Left ventricle myocardium superior (tissue), 1 donor: ENCODE results near the gene CPZ. TPM values are rescaled to one million over a fixed set of nuclear protein-coding genes. Genes with fewer than 3 reads are reported as not detected.
"Not testable (repeated sequence)": the region's sequence is repeated elsewhere in the genome, so short reads cannot be mapped to it uniquely, and the experiment has no call there.

Source experiments
- ATAC-seq: fragments of 200-7000 bp; cut with Tn5 transposase; one replicate; pipeline ENCODE4 v1.9.1; 2020; ENCODE audit warnings: mild to moderate bottlenecking, moderate library complexity
- DNase-seq: peaks from one replicate; pipeline ENCODE4 v3.0.0-alpha.2; 2020
- intact Hi-C: fragments of 100-400 bp; cut with micrococcal nuclease; formaldehyde crosslinking; loops from one replicate; pipeline ENCODE4 v1.11.0; 2022
- total RNA-seq: library from RNA; stranded (reverse); fragmentation: NEBNext Ultra II Directional; extraction: Animal tissue kit (Norgen Biotek cat#: 25700); gene quantifications from one replicate; pipeline ENCODE4 v1.2.1, GENCODE V29; 2021
- donor health status: DM: no; HTN: yes; CAD: no; lungs with severe emphysema.

CPZ gene
- total RNA-seq, 1 donor from 2014 or later, result 1.2 TPM

DNA sequence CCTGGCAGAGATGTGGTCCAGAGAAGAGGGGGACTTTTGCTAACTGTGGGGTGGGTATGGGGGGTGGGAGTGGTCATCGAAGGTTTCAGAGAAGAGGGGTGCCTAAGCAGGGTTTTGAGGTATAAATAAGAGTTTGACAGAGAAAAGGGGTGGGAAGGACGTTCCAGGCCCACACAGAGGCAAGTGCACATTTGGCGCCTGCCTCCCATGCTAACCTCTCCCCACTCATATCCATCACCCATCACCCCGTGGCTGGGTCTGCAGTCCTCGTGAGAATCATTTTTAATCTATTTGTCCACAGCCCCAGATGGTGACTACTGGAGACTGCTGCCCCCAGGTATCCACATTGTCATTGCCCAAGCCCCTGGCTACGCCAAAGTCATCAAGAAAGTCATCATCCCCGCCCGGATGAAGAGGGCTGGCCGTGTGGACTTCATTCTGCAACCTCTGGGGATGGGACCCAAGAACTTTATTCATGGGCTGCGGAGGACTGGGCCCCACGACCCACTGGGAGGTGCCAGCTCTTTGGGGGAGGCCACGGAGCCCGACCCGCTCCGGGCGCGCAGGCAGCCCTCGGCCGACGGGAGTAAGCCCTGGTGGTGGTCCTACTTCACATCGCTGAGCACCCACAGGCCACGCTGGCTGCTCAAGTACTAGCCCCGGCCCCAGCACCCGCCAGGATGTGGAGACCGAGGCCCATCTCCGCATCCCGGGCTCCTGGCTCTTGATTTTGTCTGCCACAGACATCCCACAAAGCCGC, 26.6 kb downstream of the CPZ start:
- DNase-seq (peak; percentile 18), ATAC-seq (no peak)
- intact Hi-C loops, result no loop called here

DNA sequence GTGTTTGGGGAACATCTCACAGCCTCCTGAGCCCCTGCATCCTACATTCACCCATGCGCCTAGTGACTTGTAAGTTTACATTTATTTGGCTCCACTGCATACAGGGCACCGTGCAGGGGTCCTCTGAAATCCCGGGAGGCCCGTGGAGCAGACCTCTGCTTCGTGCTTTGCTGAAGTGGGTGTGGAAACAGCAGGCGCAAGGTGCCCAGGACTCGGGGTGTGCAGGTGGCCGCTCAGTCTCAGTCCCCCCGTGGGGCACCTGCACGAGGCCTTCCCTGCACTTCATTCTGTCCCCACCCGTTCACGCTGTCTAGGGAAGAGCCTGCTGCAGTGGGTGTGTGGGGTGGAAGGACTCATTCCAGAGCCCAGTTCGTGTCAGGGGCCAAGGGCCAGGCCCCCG, 28.6 kb downstream of the CPZ start:
- intact Hi-C loops, ATAC-seq, DNase-seq: not testable (repeated sequence)

DNA sequence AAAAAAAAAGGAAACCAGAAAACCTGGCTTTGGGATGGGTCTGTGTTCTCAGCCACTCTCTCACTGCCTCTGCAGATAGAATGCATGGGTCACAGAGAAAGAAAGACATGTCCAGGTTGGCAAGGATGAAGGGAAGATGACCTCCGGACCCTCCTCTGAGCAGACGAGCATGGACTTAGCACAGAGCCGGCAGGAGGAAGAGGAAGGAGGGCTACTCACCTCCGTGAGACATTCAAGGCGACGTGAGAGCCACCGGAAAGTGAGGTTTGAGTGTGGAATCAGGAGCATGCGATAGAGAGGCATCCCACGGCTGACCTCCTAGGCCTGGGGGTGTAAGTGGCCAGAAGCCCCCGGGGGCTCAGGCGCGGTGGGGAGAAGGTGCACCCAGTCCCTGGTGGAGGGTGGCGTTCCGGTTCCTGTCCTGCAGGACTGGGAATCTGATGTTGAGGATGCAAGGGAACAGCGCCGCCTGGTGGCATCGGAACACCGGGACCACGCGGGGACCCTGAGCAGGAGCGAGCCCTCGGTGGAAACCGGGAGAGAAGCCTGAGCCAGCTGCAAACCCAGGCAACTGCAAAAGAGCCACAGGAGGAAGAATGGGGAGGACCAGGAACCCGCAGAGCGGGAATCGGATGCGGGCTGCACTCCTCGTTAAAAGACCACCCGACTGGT, 32.2 kb downstream of the CPZ start:
- DNase-seq, intact Hi-C loops: not testable (repeated sequence)
- peak; percentile 53 for ATAC-seq

DNA sequence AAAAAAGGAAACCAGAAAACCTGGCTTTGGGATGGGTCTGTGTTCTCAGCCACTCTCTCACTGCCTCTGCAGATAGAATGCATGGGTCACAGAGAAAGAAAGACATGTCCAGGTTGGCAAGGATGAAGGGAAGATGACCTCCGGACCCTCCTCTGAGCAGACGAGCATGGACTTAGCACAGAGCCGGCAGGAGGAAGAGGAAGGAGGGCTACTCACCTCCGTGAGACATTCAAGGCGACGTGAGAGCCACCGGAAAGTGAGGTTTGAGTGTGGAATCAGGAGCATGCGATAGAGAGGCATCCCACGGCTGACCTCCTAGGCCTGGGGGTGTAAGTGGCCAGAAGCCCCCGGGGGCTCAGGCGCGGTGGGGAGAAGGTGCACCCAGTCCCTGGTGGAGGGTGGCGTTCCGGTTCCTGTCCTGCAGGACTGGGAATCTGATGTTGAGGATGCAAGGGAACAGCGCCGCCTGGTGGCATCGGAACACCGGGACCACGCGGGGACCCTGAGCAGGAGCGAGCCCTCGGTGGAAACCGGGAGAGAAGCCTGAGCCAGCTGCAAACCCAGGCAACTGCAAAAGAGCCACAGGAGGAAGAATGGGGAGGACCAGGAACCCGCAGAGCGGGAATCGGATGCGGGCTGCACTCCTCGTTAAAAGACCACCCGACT, 37.8 kb downstream of the CPZ start:
- intact Hi-C loops, DNase-seq: not testable (repeated sequence)
- ATAC-seq, result peak; percentile 57

DNA sequence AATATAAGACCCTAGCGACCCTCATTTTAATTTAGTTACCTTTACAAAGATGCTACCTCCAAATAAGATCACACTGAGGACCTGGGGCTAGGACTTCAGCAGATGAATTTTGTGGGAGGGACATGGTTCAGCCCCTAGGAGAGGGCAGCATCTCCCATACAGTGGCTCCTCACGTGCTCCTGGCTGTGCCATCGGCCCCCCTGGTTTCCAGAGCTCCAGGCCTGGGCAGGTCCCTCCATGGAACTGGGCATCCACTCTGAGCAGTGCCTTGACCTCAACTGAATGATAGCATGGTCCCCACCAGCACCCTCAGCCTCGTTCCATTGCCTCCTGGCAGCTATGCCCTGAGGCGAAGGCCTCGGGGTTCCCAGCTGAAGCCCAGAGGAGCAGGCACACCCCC, 39.3 kb downstream of the CPZ start:
- DNase-seq, result peak; percentile 28
- intact Hi-C loops, ATAC-seq: not testable (repeated sequence)

DNA sequence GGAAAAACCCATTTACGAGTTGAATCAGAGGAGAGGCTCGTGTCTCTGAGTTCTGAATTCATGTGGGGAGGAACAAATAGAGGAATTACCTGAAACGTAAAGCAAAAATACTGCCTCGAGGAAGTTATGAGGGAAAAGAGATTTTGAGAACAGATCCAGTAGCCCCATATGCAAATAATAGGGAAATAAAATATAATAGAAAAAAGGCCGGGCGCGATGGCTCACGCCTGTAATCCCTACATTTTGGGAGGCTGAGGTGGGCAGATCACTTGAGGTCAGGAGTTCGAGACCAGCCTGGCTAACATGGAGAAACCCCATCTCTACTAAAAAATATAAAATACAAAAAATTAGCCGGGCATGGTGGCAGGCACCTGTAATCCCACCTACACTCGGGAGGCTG, 42.2 kb downstream of the CPZ start:
- DNase-seq, result peak; percentile 18

DNA sequence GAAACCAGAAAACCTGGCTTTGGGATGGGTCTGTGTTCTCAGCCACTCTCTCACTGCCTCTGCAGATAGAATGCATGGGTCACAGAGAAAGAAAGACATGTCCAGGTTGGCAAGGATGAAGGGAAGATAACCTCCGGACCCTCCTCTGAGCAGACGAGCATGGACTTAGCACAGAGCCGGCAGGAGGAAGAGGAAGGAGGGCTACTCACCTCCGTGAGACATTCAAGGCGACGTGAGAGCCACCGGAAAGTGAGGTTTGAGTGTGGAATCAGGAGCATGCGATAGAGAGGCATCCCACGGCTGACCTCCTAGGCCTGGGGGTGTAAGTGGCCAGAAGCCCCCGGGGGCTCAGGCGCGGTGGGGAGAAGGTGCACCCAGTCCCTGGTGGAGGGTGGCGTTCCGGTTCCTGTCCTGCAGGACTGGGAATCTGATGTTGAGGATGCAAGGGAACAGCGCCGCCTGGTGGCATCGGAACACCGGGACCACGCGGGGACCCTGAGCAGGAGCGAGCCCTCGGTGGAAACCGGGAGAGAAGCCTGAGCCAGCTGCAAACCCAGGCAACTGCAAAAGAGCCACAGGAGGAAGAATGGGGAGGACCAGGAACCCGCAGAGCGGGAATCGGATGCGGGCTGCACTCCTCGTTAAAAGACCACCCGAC, 43.5 kb downstream of the CPZ start:
- intact Hi-C loops, DNase-seq: not testable (repeated sequence)
- peak; percentile 71 for ATAC-seq

More for the DNA sequence above, 42.2 kb downstream of the CPZ start:
- intact Hi-C loops, ATAC-seq: not testable (repeated sequence)

DNA sequence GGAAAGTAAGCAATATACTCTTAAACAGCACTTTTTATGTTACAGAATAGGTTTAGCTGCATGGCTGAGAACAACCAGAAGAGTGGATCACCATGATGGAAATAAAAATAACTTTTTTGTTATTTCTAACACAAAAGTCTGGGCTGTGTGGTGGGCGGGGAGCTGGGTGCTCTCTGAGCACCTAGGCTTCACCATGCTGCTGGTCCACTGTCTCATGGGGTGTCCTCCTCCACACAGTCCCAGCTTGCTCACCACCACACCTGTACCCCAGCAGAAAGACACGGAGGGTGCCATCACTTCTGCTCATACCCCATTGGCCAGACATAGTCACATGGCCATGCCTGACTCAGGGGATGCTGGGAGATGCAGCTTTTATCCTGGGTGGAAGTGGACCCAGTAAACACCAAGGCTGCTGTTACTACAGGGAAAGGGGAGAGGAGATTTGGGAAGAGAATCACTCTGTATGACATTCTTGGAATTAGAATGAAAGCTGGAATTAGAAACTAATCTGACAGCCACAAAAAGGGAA, 45.0 kb downstream of the CPZ start:
- ATAC-seq (no peak), DNase-seq (no peak)
- intact Hi-C loops, result no loop called here

DNA sequence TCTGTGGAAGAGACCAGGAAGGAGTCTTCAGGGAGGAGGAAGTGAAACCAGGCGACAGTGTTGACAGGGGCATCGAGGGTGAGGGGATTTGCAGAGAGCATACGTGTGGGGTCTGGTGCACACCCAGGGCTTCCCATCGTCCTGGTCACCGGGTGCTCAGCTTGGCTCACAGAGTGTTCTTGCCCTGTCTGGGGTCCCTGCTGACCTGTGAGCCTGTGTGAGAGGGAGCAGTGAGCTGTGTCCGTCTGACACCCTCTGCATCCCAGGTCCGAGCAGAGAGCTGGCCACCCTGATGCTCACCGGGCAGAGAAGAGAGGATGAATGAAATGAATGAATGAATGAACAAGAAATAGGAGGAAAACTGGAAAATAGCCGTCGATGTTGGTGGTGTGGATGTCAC, 46.5 kb downstream of the CPZ start:
- intact Hi-C loops, result no loop called here
- ATAC-seq (no peak), DNase-seq (peak; percentile 8)

DNA sequence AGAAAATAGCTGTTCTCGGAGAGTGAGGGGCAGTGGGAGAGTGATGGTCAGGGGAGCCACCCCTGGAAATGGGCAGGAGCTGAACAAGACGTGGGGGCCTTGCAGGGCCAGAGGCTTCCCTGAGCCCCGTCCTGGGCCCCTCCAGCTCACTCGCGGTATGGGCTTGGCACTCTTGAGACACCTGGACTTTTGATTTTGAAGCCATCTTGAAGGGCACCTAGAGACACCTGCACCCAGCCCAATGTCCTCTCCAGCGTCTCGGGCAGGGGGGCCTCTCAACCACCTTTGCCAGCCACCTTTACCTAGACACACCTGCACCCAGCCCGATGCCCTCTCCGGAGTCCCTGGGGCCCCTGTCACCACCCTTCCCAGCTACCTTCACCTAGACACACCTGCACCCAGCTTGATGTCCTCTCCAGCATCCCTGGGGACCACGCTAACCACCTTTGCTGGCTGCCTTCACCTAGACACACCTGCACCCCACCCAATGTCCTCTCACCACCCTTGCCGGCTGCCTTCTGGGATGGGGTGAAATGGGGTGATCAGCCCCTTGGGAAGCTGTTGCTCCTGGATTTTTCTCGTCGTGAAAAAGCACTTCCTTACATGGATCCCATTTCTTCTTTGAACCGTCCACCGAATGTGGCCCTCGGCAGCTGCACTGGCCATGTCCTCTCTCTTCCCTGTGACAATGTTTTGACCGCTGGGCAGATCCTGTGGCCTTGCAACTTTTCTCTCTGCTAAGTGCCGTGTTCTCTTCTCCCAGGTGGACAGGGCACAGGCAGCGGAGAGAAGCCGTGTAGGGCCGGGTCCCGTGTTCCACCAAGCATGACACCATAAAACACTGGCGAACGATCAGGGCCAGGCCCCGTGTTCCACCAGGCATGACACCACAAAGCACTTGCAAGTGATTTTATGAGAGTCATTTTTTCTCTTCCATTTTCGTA, 47.5 kb downstream of the CPZ start:
- intact Hi-C loops, result no loop called here
- no peak for ATAC-seq
- DNase-seq, result no peak

DNA sequence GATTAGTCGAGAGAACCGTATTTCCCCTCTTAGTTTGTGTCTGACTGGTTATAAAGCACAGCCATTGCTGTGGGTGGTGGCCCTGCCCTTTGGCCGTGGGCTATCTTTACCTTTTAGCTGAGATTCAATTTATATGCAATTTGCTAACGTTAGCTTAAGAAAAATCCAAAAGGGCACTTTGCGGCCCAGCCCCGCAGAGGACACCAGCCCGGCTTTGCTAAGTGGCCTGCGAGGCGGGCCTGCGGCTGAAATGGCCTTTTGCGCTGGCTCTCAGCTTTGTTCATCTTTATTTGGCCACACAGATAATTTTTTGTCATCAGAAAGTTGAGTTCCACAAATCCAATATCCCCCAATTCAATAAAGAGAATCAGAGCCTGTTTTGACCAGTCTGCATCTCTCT, 48.3 kb downstream of the CPZ start:
- no peak for DNase-seq
- no peak for ATAC-seq
- intact Hi-C loops, result no loop called here

DNA sequence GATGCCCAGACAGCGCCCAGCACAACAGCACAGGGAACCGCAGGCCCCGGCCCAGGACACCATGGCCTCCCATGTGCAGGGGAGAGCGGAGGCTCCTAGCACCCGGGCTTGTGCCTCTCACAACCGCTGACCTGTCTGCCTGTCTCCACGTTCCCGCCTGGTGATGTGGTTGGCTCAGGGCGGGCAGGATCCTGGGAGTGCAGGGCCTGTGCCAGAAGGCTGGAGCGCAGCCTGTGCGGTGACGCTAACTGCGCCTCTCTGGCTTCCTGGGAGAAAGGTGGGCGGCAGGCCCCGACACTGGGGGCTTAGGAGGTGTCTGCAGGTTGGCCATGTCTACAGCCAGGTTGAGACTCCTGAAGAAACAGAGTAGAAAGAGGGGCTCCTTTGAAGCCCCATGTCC, 48.7 kb downstream of the CPZ start:
- intact Hi-C loops, result no loop called here
- DNase-seq, result peak; percentile 5
- no peak for ATAC-seq

DNA sequence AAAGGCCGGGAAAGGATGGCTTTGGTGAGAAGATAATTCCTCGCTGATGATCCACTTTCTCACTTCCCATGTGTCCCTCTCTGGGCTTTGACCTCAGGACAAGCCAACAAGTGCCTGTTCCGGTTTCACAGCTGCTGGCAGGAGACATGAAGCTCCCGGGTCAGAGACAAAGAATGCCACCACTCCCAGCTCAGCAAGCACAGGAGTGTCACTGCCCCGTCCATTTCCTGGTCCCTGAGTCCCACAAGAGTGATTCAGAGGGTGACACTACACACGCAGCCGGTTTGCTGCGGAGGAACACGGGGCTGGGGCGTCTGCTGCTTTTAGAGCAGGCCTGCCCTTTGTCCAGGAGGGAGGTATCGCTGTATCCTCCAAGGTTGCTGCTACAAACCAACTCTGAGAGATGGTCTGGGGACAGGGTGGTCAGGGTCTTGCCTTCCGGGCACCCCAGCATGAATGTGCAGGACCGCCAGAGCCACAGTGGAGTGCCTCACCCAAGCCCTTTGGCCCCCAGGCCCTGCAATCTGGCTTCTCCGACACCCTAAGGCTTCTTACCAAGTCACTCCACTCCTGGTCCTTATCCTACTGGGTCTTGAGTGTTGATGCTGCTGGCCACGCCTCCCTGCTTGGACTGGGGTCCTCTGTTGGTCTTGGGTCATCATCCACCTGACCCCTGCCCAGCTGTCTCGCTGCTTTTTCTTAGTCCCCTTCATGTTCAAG, 49.5 kb downstream of the CPZ start:
- intact Hi-C loops, result no loop called here
- ATAC-seq, result no peak
- DNase-seq, result peak; percentile 9

DNA sequence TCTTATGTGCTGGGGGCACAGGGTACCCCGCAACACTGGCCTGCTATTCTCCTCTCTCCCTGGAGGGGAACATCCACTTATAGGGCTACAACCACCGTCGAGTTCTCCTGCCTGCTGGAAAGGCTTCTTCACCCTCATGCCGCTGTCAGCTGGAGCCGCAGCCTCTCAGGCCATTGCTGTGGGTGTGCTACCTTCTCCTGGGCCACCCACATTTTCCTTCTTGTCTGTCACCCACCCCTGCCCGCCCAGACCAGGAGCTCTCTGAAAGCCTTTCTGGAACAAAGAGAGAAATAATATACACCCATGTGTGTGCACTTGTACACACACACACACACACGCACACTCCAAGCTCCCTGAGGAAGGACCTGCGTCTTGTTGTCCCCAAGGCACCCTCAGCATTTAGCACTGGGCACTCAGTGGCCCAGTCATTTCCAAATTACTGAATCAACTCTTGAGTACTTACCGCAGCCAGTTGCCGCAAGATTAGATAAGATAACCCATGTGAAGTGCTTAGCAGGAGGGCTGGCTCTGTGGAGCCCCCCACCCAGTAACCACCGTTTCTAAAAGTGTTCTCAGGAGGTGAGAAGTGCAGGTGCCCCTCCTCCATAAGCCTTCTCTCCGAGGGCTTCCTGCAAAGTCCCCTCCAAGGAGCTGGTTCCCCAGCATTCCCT, 50.2 kb downstream of the CPZ start:
- no peak for ATAC-seq
- intact Hi-C loops, result no loop called here
- DNase-seq, result no peak

DNA sequence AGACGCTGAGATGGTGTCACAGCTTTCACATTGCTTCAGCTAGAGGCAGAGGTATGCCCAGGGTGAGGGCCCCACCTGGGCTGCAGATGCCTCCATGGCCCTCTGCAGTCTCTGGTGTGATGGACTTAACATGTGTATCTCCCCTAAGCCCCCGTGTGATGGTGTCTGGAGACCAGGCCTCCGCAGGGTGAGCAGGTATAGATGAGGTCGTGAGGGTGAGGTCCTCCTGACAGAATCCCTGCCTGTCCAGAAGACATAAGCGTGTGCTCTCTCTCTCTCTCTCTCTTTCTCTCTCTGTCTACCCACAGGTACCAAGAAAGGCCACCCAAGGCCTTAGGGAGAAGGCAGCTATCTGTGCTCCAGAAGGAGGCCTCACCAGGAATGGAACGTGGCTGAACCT, 50.9 kb downstream of the CPZ start:
- DNase-seq (no peak), ATAC-seq (no peak)
- intact Hi-C loops, result no loop called here

DNA sequence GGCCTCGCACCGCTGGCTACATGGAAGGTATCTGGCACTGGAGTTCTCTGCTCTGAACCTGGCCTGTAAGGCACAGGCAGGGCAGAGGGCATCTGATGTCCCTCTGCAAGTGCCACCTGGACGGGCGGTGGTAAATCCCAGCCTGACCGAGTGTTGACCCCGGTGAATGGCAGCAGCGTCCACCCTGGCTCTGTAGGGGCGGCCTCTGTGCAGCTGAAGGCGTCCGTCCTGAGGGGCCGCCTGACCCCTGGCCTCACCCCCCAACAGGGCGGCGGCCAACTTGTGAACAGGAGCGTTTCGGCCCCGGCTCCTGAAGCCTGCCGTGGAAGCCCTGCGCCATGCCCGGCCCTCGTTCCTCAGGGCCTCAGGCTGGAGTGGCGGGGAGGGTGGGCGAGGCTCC, 51.4 kb downstream of the CPZ start:
- DNase-seq, result no peak
- ATAC-seq, result no peak
- intact Hi-C loops, result no loop called here

DNA sequence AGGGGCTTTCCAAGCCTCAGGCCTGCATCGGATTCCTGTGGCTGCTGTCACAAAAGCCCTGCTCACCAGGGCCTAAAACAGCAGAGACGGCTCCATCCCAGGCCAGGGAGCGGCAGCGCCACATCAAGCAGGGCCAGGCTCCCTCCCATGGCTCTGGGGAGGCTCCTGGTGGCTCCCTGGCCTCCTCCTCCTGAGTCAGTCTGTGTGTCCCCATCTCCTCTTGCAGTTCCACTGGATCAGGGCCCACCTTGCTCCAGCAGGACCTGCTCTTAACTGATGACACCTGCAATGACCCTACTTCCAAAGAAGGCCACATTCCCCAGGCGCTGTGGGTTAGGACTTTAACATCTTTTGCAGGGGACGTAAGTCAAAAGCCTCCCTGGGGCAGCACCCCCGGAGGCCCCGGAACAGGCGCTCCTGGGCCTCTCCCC, 51.9 kb downstream of the CPZ start:
- DNase-seq (no peak), ATAC-seq (no peak)
- intact Hi-C loops, result no loop called here
